Measurements from ENCODE around the gene TPCN1. TPM values are rescaled to one million over a fixed set of nuclear protein-coding genes. Genes with fewer than 3 reads are reported as not detected.

TPCN1 gene
- total RNA-seq, 1 experiment from 2014 or later: 91.1 TPM

DNA sequence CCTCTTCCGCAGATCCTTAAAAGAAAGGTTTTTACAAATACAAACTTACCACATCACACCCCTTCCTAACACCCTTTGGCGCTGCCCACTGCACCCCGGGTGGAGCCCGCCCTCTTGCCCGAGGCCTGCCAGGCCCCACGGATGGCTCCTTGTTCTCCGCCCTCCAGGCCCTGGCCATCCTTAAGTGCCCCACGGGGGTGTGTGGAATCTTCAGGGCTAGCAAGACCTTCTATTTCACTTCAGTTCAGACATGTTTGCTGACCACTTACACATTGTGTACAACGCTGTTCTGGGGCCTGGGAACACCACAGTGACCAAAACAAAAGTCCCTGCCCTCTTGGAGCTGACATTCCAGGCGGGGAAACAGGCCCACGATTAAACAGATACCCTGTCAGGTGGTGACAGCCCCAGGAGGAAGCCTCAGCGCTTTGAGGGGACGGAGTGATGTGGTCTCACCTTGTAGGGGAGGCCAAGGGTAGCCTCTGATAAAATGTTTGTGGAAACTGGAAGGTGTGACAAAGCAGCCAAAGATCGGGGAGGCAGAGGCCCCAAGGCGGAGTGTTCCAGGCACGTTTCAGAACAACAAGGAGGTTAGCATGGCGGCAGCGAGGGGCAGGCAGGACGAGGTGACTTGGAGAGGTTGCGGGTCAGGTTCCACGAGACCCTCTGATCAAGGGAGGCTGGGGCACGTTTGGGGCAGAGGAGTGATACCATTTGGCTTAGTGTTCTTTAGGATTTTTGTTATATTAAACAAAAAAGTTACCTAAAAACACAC lies 27.0 kb downstream of the TPCN1 start:
- Mint-ChIP-seq H3K4me3 (ENCODE audit: low read depth, unreplicated experiment) (no peak overlapping the region), H3K36me3 (ENCODE audit: insufficient read depth, unreplicated experiment) (peaks cover 52% of the 10 kb centered on the region), H3K9me3 (ENCODE audit: low read depth, unreplicated experiment) (no peaks in the 10 kb centered on the region), H3K27ac (ENCODE audit: unreplicated experiment) (peak overlapping the region; percentile 43), H3K4me1 (ENCODE audit: low read depth, unreplicated experiment) (peaks cover 56% of the 10 kb centered on the region), H3K27me3 (ENCODE audit: unreplicated experiment) (no peaks in the 10 kb centered on the region)
- no peak for DNase-seq
- intact Hi-C loops (cut with micrococcal nuclease; ENCODE audit: unreplicated experiment): no loop called here
- CTCF ChIA-PET: no interaction called here
- TF ChIP-seq, protein P1, sequence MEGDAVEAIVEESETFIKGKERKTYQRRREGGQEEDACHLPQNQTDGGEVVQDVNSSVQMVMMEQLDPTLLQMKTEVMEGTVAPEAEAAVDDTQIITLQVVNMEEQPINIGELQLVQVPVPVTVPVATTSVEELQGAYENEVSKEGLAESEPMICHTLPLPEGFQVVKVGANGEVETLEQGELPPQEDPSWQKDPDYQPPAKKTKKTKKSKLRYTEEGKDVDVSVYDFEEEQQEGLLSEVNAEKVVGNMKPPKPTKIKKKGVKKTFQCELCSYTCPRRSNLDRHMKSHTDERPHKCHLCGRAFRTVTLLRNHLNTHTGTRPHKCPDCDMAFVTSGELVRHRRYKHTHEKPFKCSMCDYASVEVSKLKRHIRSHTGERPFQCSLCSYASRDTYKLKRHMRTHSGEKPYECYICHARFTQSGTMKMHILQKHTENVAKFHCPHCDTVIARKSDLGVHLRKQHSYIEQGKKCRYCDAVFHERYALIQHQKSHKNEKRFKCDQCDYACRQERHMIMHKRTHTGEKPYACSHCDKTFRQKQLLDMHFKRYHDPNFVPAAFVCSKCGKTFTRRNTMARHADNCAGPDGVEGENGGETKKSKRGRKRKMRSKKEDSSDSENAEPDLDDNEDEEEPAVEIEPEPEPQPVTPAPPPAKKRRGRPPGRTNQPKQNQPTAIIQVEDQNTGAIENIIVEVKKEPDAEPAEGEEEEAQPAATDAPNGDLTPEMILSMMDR (IDR thresholded peaks at IDR 0.05; ENCODE audit: unreplicated experiment): no peak
- no TSS peak for BruUV-seq (replicated peaks)

DNA sequence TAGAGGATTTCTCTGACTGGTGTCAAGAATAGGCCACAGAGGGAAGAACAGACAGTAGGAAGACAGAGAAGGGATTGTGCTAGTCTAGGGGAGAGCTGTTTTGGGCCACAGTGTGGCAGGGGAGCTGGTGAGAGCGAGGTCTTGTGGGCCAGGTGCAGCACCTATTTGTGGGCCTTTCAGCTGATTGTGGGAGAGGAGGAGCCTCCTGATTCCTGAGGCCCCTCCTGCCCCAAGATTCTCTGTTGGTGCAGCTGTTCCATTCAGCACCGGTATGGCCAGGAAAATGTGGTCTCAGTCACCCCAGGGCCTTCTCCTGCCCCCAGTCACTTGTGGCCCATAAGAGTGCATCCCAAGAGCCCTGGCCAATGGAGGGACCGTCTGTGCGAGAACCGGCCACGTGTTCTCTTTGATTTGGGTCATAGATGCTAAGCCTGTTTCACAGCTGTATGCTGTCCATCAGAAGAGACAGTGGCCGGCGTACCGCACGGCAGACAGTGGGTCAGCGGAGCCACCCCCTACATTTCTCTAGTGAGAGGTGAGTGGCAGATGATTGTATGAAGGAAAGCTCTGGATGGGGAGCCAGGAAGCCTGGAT lies 27.7 kb downstream of the TPCN1 start:
- Mint-ChIP-seq H3K4me1 (ENCODE audit: low read depth, unreplicated experiment) (peaks cover 49% of the 10 kb centered on the region), H3K27me3 (ENCODE audit: unreplicated experiment) (no peaks in the 10 kb centered on the region), H3K27ac (ENCODE audit: unreplicated experiment) (peak overlapping the region; percentile 43), H3K36me3 (ENCODE audit: insufficient read depth, unreplicated experiment) (peaks cover 46% of the 10 kb centered on the region), H3K4me3 (ENCODE audit: low read depth, unreplicated experiment) (no peak overlapping the region), H3K9me3 (ENCODE audit: low read depth, unreplicated experiment) (peaks cover 4% of the 10 kb centered on the region)
- intact Hi-C loops (cut with micrococcal nuclease; ENCODE audit: unreplicated experiment): no loop called here
- DNase-seq: no peak
- TF ChIP-seq, protein P1 (IDR thresholded peaks at IDR 0.05; ENCODE audit: unreplicated experiment): no peak
- CTCF ChIA-PET: interaction anchor here (0.5 kb wide), 1 partner anchor 13 kb away, joined by 3 read pairs; no protein-coding TSS in a partner anchor
- BruUV-seq (replicated peaks): no TSS peak

DNA sequence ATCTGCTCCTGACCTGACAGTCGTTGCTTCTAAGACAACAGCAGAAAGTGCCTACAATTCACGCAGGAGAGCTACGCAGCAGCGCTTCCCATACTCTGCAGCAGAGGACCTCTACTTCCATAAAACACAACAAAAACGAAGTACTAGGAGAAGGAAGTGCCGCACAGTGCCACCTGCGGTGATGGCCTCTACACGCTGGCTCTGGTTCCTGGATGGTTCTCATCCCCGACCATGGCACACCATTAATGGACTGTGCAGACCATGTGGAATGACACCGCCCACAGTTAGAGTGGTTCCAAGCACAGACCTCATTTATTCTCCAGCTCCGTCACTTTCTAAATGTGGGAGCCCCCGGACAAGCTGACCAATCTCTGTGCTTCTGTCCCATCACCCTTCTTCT lies 28.3 kb downstream of the TPCN1 start:
- no peak overlapping the region for H3K4me3 Mint-ChIP-seq (ENCODE audit: low read depth, unreplicated experiment)
- no peak overlapping the region for H3K27ac Mint-ChIP-seq (ENCODE audit: unreplicated experiment)
- no TSS peak for BruUV-seq (replicated peaks)
- CTCF ChIA-PET: no interaction called here
- TF ChIP-seq, protein P1 (IDR thresholded peaks at IDR 0.05; ENCODE audit: unreplicated experiment): no peak
- peaks cover 4% of the 10 kb centered on the region for H3K9me3 Mint-ChIP-seq (ENCODE audit: low read depth, unreplicated experiment)
- H3K27me3 Mint-ChIP-seq (ENCODE audit: unreplicated experiment): no peaks in the 10 kb centered on the region
- intact Hi-C loops (cut with micrococcal nuclease; ENCODE audit: unreplicated experiment): no loop called here
- H3K4me1 Mint-ChIP-seq (ENCODE audit: low read depth, unreplicated experiment): peaks cover 43% of the 10 kb centered on the region
- DNase-seq: no peak
- peaks cover 40% of the 10 kb centered on the region for H3K36me3 Mint-ChIP-seq (ENCODE audit: insufficient read depth, unreplicated experiment)

DNA sequence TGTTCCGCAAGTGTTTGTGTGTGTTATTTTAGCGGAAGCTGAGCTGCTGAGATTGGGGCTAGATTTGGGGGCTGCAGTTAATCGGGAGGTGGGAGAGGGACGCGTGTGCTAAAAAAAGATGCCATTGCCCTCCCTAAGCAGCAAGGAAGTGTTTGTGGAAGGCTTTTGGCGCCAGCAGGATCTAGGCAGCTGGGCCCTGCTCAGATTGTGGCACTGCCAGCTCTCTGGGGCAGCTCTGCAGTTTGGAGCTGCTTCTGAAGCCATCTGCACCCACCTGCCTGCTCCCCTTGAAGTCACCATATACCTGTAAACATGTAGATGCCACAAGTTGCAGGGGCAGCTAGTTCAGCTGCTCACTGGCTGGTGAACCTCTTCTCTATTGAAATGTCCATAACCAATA lies 28.8 kb downstream of the TPCN1 start:
- Mint-ChIP-seq H3K4me1 (ENCODE audit: low read depth, unreplicated experiment) (peaks cover 38% of the 10 kb centered on the region), H3K9me3 (ENCODE audit: low read depth, unreplicated experiment) (peaks cover 4% of the 10 kb centered on the region), H3K27me3 (ENCODE audit: unreplicated experiment) (no peaks in the 10 kb centered on the region), H3K4me3 (ENCODE audit: low read depth, unreplicated experiment) (no peak overlapping the region), H3K27ac (ENCODE audit: unreplicated experiment) (no peak overlapping the region), H3K36me3 (ENCODE audit: insufficient read depth, unreplicated experiment) (peaks cover 35% of the 10 kb centered on the region)
- no TSS peak for BruUV-seq (replicated peaks)
- intact Hi-C loops (cut with micrococcal nuclease; ENCODE audit: unreplicated experiment): no loop called here
- TF ChIP-seq, protein P1 (IDR thresholded peaks at IDR 0.05; ENCODE audit: unreplicated experiment): no peak
- CTCF ChIA-PET: no interaction called here
- no peak for DNase-seq
